ENCODE measurements around the gene TBKBP1.

DNA sequence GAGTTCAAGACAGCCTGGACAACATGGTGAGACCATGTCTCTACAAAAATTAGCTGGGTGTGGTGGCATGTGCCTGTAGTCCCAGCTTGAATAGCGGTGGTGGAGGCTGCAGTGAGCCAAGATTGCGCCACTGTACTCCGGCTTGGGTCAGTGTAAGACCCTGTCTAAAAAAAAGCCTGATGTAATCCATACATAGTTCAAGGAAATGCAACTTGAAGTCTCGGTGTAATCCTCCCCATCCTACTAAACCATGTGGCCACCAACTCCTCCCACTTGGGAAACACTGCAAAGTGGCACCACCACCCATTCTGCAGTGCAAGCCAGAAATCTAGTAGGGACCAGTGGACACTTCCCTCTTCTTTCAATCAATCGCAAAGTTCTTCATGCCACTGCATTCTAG, 49.6 kb upstream of the TBKBP1 start:
- TF ChIP-seq, protein P1, sequence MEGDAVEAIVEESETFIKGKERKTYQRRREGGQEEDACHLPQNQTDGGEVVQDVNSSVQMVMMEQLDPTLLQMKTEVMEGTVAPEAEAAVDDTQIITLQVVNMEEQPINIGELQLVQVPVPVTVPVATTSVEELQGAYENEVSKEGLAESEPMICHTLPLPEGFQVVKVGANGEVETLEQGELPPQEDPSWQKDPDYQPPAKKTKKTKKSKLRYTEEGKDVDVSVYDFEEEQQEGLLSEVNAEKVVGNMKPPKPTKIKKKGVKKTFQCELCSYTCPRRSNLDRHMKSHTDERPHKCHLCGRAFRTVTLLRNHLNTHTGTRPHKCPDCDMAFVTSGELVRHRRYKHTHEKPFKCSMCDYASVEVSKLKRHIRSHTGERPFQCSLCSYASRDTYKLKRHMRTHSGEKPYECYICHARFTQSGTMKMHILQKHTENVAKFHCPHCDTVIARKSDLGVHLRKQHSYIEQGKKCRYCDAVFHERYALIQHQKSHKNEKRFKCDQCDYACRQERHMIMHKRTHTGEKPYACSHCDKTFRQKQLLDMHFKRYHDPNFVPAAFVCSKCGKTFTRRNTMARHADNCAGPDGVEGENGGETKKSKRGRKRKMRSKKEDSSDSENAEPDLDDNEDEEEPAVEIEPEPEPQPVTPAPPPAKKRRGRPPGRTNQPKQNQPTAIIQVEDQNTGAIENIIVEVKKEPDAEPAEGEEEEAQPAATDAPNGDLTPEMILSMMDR (IDR thresholded peaks at IDR 0.05): no peak
- no peak for TF ChIP-seq POLR2A (IDR thresholded peaks at IDR 0.05)

All from body of pancreas (tissue), 4 donors.